Endodermal cell (in vitro differentiated cells): Measurements from ENCODE around the gene CDC42BPG. TPM values are rescaled to one million over a fixed set of nuclear protein-coding genes. Genes with fewer than 3 reads are reported as not detected.

Experiments
- DNase-seq: peaks from one replicate; pipeline ENCODE4 v3.0.0-alpha.2; 2017
- H3K27ac ChIP-seq: 2 replicates; pipeline ENCODE4 v1.5.1; 2013; ENCODE audit warnings: mild to moderate bottlenecking, low read depth, low read length, moderate library complexity
- H3K27me3 ChIP-seq: 2 replicates; pipeline ENCODE4 v1.6.1; 2013; ENCODE audit warnings: mild to moderate bottlenecking, low read length, moderate library complexity; ENCODE audit not compliant: insufficient read depth, control insufficient read depth, poor library complexity, severe bottlenecking
- H3K36me3 ChIP-seq: 2 replicates; pipeline ENCODE4 v1.7.0; 2013; ENCODE audit warnings: mild to moderate bottlenecking, low read length, moderate library complexity; ENCODE audit not compliant: control insufficient read depth, insufficient read depth
- H3K4me1 ChIP-seq: one replicate; pipeline ENCODE4 v1.7.0; 2013; ENCODE audit warnings: low read length; ENCODE audit not compliant: control insufficient read depth, insufficient read depth
- H3K4me3 ChIP-seq: 2 replicates; pipeline ENCODE4 v1.5.1; 2013; ENCODE audit warnings: mild to moderate bottlenecking, low read length, moderate library complexity
- H3K9ac ChIP-seq: 2 replicates; pipeline ENCODE4 v1.6.1; 2013; ENCODE audit warnings: mild to moderate bottlenecking, low read length, moderate library complexity; ENCODE audit not compliant: poor library complexity, severe bottlenecking; ENCODE audit errors: extremely low read depth
- H3K9me3 ChIP-seq: 2 replicates; pipeline ENCODE4 v1.6.1; 2013; ENCODE audit warnings: mild to moderate bottlenecking, low read length, moderate library complexity; ENCODE audit not compliant: control insufficient read depth
- H3K27ac Mint-ChIP-seq: 2 replicates; pipeline ENCODE4 v1.8.0; 2020; ENCODE audit warnings: mixed read lengths
- H3K27me3 Mint-ChIP-seq: 2 replicates; pipeline ENCODE4 v1.8.0; 2021; ENCODE audit warnings: mild to moderate bottlenecking, mixed read lengths; ENCODE audit not compliant: insufficient read depth
- H3K36me3 Mint-ChIP-seq: 2 replicates; pipeline ENCODE4 v1.8.0; 2020; ENCODE audit warnings: low read depth, mixed read lengths
- H3K4me1 Mint-ChIP-seq: 2 replicates; pipeline ENCODE4 v1.8.0; 2020; ENCODE audit warnings: mixed read lengths
- H3K4me3 Mint-ChIP-seq: 2 replicates; pipeline ENCODE4 v1.8.0; 2020; ENCODE audit warnings: mild to moderate bottlenecking, moderate library complexity, mixed read lengths
- H3K9me3 Mint-ChIP-seq: 2 replicates; pipeline ENCODE4 v1.8.0; 2020; ENCODE audit warnings: mild to moderate bottlenecking, mixed read lengths
- CTCF ChIP-seq: fragments of 200-600 bp; sonication (generic); conservative IDR thresholded peaks from 2 replicates; pipeline ENCODE4 v1.5.0; 2021; ENCODE audit warnings: antibody characterized with exemption, mild to moderate bottlenecking
- WGBS, 2 experiments: methylation state at CpG; one replicate each; pipeline versions ENCODE4 v1.1.5 to v1.1.7; 2013; ENCODE audit warnings: missing lambda C conversion rate in 2 of 2, mixed read lengths in 1 of 2; ENCODE audit not compliant: insufficient coverage in 1 of 2, insufficient read length in 1 of 2; 5-methylcytosine and 5-hydroxymethylcytosine counted together
- total RNA-seq, 2 donors: library from RNA; stranded (reverse); fragmentation: NEBNext Ultra II Directional in 1 of 2; extraction: Animal tissue kit (Norgen Biotek cat#: 25700) in 1 of 2; gene quantifications; 2 replicates in 1 of 2; 3 replicates in 1 of 2; pipeline ENCODE4 v1.2.1, GENCODE V29; 2021

The CDC42BPG gene
- total RNA-seq, 2 donors from 2014 or later, result 11.1 to 12.6 TPM

- no peaks in the 10 kb centered on the region for H3K4me1 Mint-ChIP-seq
These were observed 48.3 kb downstream of the CDC42BPG start for GRCh38 chr11:64796047-64796756.

DNA sequence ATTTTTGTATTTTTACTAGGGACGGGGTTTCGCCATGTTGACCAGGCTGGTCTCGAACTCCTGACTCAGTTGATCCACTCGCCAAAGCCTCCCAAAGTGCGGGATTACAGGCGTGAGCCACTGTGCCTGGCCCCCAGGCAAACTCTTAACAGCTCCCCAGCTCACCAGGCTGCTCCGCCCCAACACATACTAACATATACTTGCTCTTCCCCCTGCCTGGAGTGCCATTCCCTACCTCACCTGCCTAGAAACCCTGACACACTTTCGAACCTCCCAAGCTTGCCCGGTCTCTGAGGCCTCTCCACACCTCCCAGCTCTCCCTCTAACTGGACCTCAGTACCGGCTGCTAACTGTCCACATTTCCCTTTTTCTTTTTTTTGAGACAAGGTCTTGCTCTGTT is 49.9 kb downstream of the CDC42BPG start:
- no peak for DNase-seq
- H3K9me3 ChIP-seq, result no peaks in the 10 kb centered on the region
- no peak overlapping the region for H3K4me3 ChIP-seq
- Mint-ChIP-seq H3K27ac (no peak overlapping the region), H3K27me3 (no peaks in the 10 kb centered on the region), H3K4me1 (no peaks in the 10 kb centered on the region), H3K4me3 (no peak overlapping the region), H3K36me3 (peaks cover 13% of the 10 kb centered on the region), H3K9me3 (no peaks in the 10 kb centered on the region)
- H3K36me3 ChIP-seq, result peaks cover 10% of the 10 kb centered on the region
- 88 to 94% methylated on average over 10 of the region's 10 CpGs for WGBS, 2 experiments
- no peak overlapping the region for H3K27ac ChIP-seq
- no peak overlapping the region for H3K9ac ChIP-seq
- H3K27me3 ChIP-seq, result no peaks in the 10 kb centered on the region
- no peaks in the 10 kb centered on the region for H3K4me1 ChIP-seq
- no peak for TF ChIP-seq CTCF

More at GRCh38 chr11:64796047-64796756, 48.3 kb downstream of the CDC42BPG start:
- Histone ChIP-seq H3K36me3 (peaks cover 14% of the 10 kb centered on the region), H3K27ac (no peak overlapping the region), H3K4me3 (no peak overlapping the region), H3K4me1 (no peaks in the 10 kb centered on the region), H3K9me3 (no peaks in the 10 kb centered on the region), H3K27me3 (no peaks in the 10 kb centered on the region), H3K9ac (no peak overlapping the region)
- no peak for DNase-seq
- Mint-ChIP-seq H3K27me3 (no peaks in the 10 kb centered on the region), H3K36me3 (peaks cover 7% of the 10 kb centered on the region), H3K27ac (no peak overlapping the region), H3K4me3 (no peak overlapping the region), H3K9me3 (no peaks in the 10 kb centered on the region)
- 90 to 94% methylated on average over 5 to 19 of the region's 19 CpGs for WGBS, 2 experiments
- TF ChIP-seq CTCF, result no peak

GRCh38 chr11:64793271-64794160 is 50.9 kb downstream of the CDC42BPG start:
- DNase-seq, result no peak
- Histone ChIP-seq H3K27me3 (no peaks in the 10 kb centered on the region), H3K9ac (no peak overlapping the region), H3K9me3 (no peaks in the 10 kb centered on the region), H3K4me1 (no peaks in the 10 kb centered on the region), H3K36me3 (peaks cover 9% of the 10 kb centered on the region), H3K4me3 (no peak overlapping the region), H3K27ac (no peak overlapping the region)
- WGBS, 2 experiments, result 82 to 88% methylated on average over 3 to 11 of the region's 11 CpGs
- Mint-ChIP-seq H3K4me1 (no peaks in the 10 kb centered on the region), H3K4me3 (no peak overlapping the region), H3K36me3 (peaks cover 13% of the 10 kb centered on the region), H3K9me3 (no peaks in the 10 kb centered on the region), H3K27me3 (no peaks in the 10 kb centered on the region), H3K27ac (no peak overlapping the region)
- TF ChIP-seq CTCF, result no peak
